NCI-H2029 treated with DMSO at 0.1 percent for 48 hours (cell line): ENCODE data around the gene LRRC74A.
A peak's percentile ranks its signal among the peaks of the same experiment; 100 is the strongest.
"Not testable (repeated sequence)": the region's sequence is repeated elsewhere in the genome, so short reads cannot be mapped to it uniquely, and the experiment has no call there.

Experiments used
- DNase-seq: peaks from one replicate; lab custom pipeline; 2025; lab: John Stamatoyannopoulos, UW

LRRC74A gene

GRCh38 chr14:76891391-76891790 is 65.2 kb downstream of the LRRC74A start:
- DNase-seq = no peak

GRCh38 chr14:76894308-76894707 is 68.1 kb downstream of the LRRC74A start:
- DNase-seq = no peak

GRCh38 chr14:76898006-76898405 is 71.8 kb downstream of the LRRC74A start:
- not testable (repeated sequence) for DNase-seq

- DNase-seq = no peak
These were observed 74.5 kb downstream of the LRRC74A start for GRCh38 chr14:76900682-76901081.

GRCh38 chr14:76901171-76902055 is 75.2 kb downstream of the LRRC74A start:
- no peak for DNase-seq

GRCh38 chr14:76902591-76902990 is 76.4 kb downstream of the LRRC74A start:
- no peak for DNase-seq

- DNase-seq = no peak
These were observed 78.0 kb downstream of the LRRC74A start for GRCh38 chr14:76904100-76904739.

- DNase-seq = no peak
These were observed 78.7 kb downstream of the LRRC74A start for GRCh38 chr14:76904740-76905569.

- no peak for DNase-seq
These were observed 82.6 kb downstream of the LRRC74A start for GRCh38 chr14:76908834-76909233.

GRCh38 chr14:76909266-76909665 is 83.1 kb downstream of the LRRC74A start:
- no peak for DNase-seq

- DNase-seq = no peak
These were observed 84.2 kb downstream of the LRRC74A start for GRCh38 chr14:76910371-76910890.

- no peak for DNase-seq
These were observed 85.3 kb downstream of the LRRC74A start for GRCh38 chr14:76911473-76911872.

GRCh38 chr14:76914533-76915081 is 88.4 kb downstream of the LRRC74A start:
- not testable (repeated sequence) for DNase-seq

GRCh38 chr14:76916040-76916715 is 90.0 kb downstream of the LRRC74A start:
- no peak for DNase-seq

- no peak for DNase-seq
These were observed 91.0 kb downstream of the LRRC74A start for GRCh38 chr14:76917158-76917596.

GRCh38 chr14:76917745-76918255 is 91.6 kb downstream of the LRRC74A start:
- peak; percentile 68 for DNase-seq

- peak; percentile 68 for DNase-seq
These were observed 92.1 kb downstream of the LRRC74A start for GRCh38 chr14:76918256-76918781.

- DNase-seq = no peak
These were observed 92.7 kb downstream of the LRRC74A start for GRCh38 chr14:76918782-76919394.
